Measurements from ENCODE around the gene TGFBI.

TGFBI gene

DNA sequence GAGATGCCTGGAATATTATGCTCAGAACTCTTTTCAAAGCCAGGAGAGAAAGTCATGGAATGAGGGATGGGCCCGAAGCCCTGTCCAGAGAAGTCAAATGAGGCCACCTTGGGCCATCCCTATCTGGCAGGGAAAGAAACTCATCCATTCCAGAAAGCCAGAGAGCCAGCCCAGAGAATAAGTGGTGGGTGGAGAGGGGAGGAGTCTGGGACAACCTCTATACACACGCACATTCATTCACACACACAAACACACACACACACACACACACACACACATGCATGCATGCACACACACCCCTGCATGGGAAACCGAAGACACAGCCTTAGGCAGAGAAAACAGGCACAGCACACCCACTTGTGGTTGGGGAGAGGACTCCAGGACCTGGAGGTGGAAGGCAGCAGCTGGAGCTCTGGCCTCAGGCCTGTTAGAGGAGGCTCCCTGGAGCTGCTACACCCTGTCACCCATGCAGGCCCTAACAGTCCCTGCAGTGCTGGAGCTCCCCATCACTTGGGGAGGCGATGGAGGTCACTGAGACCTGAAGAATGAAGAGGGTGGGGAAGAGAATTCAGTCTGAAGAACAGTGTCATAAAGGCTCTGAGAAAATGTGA, 38.0 kb downstream of the TGFBI start:
- no peak for DNase-seq

DNA sequence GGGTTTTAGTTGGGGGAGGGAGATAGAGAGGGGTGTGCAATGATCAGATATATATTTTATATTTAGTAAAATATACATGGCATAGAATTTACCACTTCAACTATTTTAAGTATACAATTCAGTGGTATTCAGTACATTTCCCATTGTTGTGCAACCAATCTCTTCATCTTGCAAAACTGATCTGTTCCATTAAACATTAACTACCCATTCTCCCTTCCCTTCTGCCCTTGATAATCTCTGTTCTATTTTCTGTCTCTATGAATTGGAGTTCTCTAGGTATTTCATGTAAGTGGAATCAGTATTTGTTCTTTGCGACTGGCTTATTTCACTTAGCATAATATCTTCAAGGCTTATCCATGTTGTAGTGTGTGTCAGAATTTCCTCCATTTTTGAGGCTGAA, 38.6 kb downstream of the TGFBI start:
- DNase-seq: no peak

- DNase-seq: no peak
Observed at GRCh38 chr5:136070486-136071285, 41.9 kb downstream of the TGFBI start.

GRCh38 chr5:136073714-136074529, 45.1 kb downstream of the TGFBI start:
- no peak for DNase-seq

DNA sequence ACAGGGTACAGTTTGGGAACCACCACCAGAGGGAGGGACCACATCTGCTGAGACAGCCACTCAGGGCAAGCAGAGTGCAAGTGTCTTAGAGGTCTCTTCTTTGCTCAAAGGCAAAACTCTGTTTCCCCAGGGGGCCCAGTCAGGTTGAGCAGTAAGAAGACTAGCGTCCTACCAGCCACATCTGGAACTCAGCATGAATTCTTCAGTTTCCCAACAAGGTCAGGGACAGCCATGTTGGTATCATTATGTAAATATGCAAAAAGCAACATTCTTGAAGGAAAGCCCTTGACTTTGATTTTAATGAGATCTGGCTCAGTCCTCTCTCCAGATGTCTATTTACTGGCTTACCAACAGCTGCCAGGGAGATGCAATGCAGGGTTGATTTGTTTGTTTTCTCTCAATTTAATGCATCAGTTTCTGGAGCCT, 46.7 kb downstream of the TGFBI start:
- DNase-seq: no peak

- DNase-seq: no peak
Observed at GRCh38 chr5:136076067-136076466, 47.3 kb downstream of the TGFBI start.

DNA sequence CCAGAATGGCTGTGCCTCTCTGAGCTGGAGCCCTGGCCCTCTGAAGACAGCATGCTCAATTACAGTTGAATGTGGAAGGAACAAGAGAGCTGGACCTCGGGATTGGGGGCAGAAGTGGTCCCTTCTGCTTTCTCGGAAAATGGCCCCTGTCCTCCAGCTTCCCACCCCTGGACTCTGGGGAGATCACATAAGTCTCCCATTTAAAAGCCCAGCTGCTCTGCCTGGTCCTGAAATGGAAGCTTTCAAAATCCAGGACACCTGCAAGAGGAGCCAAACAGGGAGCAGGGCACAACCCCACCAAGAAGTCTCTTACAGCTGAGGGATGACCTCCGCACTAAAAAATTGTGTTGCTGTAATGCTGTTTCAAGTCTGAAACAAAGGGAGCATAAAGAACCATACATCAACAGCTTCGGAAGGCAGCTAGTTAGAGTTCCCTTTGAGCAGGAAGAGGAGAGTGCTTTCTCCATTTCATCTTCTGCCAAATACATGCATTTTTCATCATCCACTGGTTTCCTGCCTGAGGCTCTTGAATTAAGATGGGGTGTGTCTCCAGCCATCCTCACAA, 48.2 kb downstream of the TGFBI start:
- no peak for DNase-seq

GRCh38 chr5:136079195-136079985, 50.6 kb downstream of the TGFBI start:
- no peak for DNase-seq

GRCh38 chr5:136080113-136080482, 51.3 kb downstream of the TGFBI start:
- DNase-seq: peak; percentile 5

- DNase-seq: peak; percentile 57
Observed at GRCh38 chr5:136080483-136081216, 51.9 kb downstream of the TGFBI start.

GRCh38 chr5:136081217-136081591, 52.4 kb downstream of the TGFBI start:
- DNase-seq: no peak

DNA sequence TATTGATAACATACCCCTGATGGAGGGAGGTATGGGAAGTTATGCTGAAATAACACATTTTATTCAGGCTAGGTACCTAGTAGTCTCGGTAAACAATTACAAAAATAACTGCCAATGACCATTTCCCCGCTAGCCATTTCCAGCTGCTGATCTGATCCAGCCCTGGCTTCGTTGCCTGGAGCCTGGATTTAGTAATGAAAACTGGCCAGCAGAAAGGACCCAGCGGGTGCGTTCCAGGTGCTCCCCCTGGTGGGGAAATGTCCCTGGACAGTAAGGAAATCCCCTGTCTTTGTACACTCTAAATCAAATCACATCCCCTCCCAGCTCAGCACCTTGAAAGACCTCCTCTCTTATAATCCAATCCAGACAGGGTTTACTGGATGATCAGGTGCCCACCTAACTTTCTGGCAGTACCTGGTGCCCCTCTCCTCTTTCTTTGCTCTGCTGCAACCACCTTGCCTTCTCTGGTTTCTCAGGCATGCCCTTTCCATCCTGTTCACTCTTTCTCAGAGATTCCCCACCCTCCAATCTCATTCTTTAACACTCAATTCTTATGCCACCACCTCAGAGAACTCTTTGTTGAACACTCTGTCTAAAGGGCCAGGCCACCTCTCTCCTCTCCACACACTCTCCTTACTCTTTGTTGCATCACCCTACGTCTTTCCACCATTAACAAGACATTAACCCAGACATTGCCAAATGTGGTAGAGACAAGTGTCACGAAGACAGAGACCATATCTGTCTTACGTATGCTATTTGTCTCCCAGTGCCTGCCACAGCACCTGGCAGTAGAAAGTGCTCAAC, 53.8 kb downstream of the TGFBI start:
- peak; percentile 63 for DNase-seq

- DNase-seq: no peak
Observed at GRCh38 chr5:136084698-136085097, 55.9 kb downstream of the TGFBI start.

- no peak for DNase-seq
Observed at GRCh38 chr5:136086783-136087566, 58.2 kb downstream of the TGFBI start.

DNA sequence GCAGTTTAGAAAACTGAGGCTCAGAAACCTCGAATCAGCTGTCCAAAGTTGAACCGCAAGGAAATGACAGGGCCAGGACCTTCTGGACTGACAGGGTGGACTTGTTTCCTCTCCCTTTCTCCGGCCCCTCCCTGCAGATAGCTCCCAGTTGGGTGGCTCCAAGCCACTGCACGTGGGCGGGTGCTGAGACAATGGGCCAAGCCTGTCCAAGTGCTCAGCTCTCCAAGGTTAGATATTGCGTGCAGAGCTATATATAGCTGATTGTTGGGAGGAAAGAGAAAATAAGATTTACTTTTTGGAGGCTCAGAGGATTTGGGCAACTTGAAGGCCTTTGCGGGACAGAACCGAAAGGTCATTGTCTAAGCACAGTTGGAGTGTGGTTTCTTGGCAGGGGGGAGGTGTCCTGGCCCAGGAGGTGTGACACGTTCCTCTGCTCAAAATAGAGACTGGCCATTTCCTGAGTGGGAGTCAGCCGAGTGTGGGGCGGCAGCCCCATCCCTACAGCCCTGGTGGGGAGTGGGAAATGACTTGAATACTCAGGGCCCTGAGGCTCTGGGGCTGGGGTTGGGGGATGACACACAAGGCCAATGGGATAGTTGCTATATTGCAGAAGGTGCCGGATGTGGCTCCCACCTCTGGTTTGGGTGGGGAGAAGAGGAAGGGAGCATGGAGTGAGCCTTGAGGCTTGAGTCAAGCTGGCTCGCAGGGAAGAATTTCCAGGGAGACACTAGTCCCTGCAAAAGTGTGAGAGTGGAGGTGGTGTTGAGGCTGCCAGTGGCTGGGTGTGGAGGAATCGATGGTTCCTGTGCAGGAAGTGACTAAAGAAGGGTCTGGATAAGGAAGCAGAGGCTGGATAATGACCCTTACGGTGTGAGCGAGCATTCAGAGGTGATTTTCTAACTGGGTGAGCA, 59.4 kb downstream of the TGFBI start:
- DNase-seq: no peak

- DNase-seq: no peak
Observed at GRCh38 chr5:136089791-136090190, 61.0 kb downstream of the TGFBI start.

DNA sequence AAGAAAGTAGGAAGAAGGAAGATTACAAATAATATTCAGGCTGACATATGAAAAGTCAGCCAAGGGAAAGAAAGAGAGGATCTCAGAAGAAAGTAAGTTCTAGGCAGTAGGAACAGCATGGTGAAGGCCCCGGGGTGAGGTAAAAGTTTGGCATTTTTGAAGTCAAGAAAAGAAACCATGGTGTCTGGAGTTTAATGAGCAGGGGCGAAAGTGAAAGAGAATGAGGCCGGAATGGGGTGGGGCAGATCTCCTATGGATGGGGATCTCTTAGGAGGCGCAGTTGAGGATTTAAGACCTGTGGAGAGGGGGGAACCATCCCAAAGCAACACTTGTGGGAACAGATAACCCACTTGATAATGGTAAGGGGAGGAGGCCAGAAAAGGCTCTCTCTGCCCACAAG, 61.5 kb downstream of the TGFBI start:
- no peak for DNase-seq

GRCh38 chr5:136094189-136094912, 65.6 kb downstream of the TGFBI start:
- DNase-seq: no peak
